ENCODE measurements around the gene OR2A14.

Gene OR2A14

DNA sequence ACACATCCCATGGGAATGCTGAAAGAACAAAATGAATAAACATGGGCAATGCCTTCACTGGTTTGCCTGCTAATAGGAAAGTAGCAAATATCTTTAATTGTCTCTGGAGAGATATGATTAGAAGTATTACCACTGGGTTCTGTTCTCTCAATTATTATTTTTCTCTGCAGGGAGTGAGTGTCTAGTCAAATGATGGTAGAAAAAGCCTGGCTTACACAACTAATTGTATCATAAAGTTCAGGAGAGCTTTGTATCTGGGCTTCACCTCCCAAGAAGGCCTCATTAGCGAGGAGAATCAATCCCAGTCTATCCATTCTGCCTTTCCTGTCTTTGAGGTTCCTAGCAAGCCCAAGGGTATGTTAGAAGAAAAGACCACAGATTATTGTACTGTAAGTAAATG, at the start of gene OR2A14:
TSS of gene OR2A14 (plus strand) at position 301 of the 400 bp plus-strand sequence. CDS start 5,937 bp downstream, outside the sequence.
- DNase-seq (ENCODE audit: low read depth), result no peak
- TF ChIP-seq CTCF (conservative IDR thresholded peaks at IDR 0.05; ENCODE audit: low read depth, low read length), result no peak
- H3K4me3 ChIP-seq (ENCODE audit: low read length), result no peak within 1 kb of the TSS

DNA sequence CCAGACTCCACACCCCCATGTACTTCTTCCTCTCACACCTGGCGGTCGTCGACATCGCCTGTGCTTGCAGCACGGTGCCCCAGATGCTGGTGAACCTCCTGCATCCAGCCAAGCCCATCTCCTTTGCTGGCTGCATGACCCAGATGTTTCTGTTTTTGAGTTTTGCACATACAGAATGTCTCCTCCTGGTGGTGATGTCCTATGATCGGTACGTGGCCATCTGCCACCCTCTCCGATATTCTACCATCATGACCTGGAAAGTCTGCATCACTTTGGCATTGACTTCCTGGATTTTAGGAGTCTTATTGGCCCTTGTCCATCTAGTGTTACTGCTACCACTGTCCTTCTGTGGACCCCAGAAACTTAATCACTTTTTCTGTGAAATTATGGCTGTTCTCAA, 48.6 kb upstream of the OR2A14 start:
- no peak overlapping the region for H3K4me3 ChIP-seq (ENCODE audit: low read length)
- TF ChIP-seq CTCF (conservative IDR thresholded peaks at IDR 0.05; ENCODE audit: low read depth, low read length), result no peak
- no peak for DNase-seq (ENCODE audit: low read depth)

DNA sequence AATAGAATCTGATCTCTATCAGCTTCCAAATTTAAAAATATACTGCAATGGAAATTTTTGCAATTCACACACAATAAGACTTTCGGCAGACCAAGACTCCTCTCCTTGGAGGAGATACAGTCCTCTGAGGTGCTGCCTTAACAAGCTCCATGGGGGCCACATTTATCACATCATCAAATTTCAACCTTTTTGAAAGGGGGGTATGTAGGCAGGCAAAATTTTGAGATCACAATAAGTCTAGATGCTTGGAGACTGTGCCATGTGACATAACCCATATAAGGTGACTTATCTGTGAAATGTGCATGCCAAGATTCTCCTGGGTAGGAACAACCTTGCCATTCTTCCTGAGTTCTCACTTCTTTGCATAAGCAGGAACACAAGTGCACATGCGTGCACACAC, 37.0 kb upstream of the OR2A14 start, which contains the start of gene OR2A12:
TSS of gene OR2A12 (plus strand) at position 301 of the 400 bp plus-strand sequence. CDS start 8,830 bp downstream, outside the sequence.
- TF ChIP-seq CTCF (conservative IDR thresholded peaks at IDR 0.05; ENCODE audit: low read depth, low read length), result no peak
- no peak for DNase-seq (ENCODE audit: low read depth)
- H3K4me3 ChIP-seq (ENCODE audit: low read length), result no peak within 1 kb of the TSS

GRCh38 chr7:144086730-144087129, 36.2 kb upstream of the OR2A14 start:
- no peak for DNase-seq (ENCODE audit: low read depth)
- no peak for TF ChIP-seq CTCF (conservative IDR thresholded peaks at IDR 0.05; ENCODE audit: low read depth, low read length)
- no peak overlapping the region for H3K4me3 ChIP-seq (ENCODE audit: low read length)

- no peak for DNase-seq (ENCODE audit: low read depth)
- TF ChIP-seq CTCF (conservative IDR thresholded peaks at IDR 0.05; ENCODE audit: low read depth, low read length), result no peak
- no peak overlapping the region for H3K4me3 ChIP-seq (ENCODE audit: low read length)
Observed at GRCh38 chr7:144087230-144087629, 35.7 kb upstream of the OR2A14 start.

DNA sequence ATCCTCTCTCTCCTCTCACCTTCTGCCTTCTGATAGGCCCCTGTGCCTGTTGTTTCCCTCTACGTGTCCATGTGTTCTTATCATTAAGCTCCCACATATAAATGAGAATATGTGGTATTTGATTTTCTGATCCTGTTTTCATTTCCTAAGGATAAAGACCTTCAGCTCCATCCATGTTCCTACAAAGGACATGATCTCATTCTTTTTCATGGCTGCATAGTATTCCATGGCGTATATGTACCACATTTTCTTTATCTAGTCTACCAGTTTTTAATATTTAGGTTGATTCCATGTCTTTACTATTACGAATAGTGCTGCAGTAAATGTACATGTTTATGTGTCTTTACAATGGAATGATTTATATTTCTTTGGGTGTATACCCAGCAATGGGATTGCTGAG, 32.3 kb upstream of the OR2A14 start:
- DNase-seq (ENCODE audit: low read depth), result no peak
- H3K4me3 ChIP-seq (ENCODE audit: low read length), result no peak overlapping the region
- no peak for TF ChIP-seq CTCF (conservative IDR thresholded peaks at IDR 0.05; ENCODE audit: low read depth, low read length)

GRCh38 chr7:144098776-144099175, 24.2 kb upstream of the OR2A14 start:
- H3K4me3 ChIP-seq (ENCODE audit: low read length), result no peak overlapping the region
- DNase-seq (ENCODE audit: low read depth), result no peak
- no peak for TF ChIP-seq CTCF (conservative IDR thresholded peaks at IDR 0.05; ENCODE audit: low read depth, low read length)

All from retinal pigment epithelial cell (primary cell).